NCI-H146 (cell line): ENCODE data around the gene EYA3.

Experiments used
- DNase-seq: peaks from one replicate; lab custom pipeline; 2025; lab: John Stamatoyannopoulos, UW

EYA3 gene

GRCh38 chr1:28112388-28113241, 24.2 kb upstream of the EYA3 start:
- DNase-seq, result no peak

GRCh38 chr1:28111157-28111556, 22.7 kb upstream of the EYA3 start:
- DNase-seq, result no peak

GRCh38 chr1:28110555-28110954, 22.1 kb upstream of the EYA3 start:
- DNase-seq, result no peak

GRCh38 chr1:28109639-28110038, 21.2 kb upstream of the EYA3 start:
- DNase-seq, result no peak

- no peak for DNase-seq
Observed at GRCh38 chr1:28108001-28108400, 19.6 kb upstream of the EYA3 start.

- DNase-seq, result no peak
Observed at GRCh38 chr1:28104866-28105467, 16.6 kb upstream of the EYA3 start.

GRCh38 chr1:28102189-28102588, 13.8 kb upstream of the EYA3 start:
- no peak for DNase-seq

- DNase-seq, result no peak
Observed at GRCh38 chr1:28099050-28099769, 10.8 kb upstream of the EYA3 start.

GRCh38 chr1:28097100-28097472, 8.7 kb upstream of the EYA3 start:
- no peak for DNase-seq

GRCh38 chr1:28096210-28097099, 8.0 kb upstream of the EYA3 start:
- no peak for DNase-seq

- DNase-seq, result peak; percentile 42
Observed at GRCh38 chr1:28091043-28091781, 2.8 kb upstream of the EYA3 start.

GRCh38 chr1:28087614-28088167, 719 bp downstream of the EYA3 start:
- DNase-seq, result peak; percentile 31

GRCh38 chr1:28086651-28087050, 1.8 kb downstream of the EYA3 start:
- DNase-seq, result no peak

- DNase-seq, result no peak
Observed at GRCh38 chr1:28085129-28085528, 3.3 kb downstream of the EYA3 start.

GRCh38 chr1:28083876-28084275, 4.5 kb downstream of the EYA3 start:
- DNase-seq, result no peak

- no peak for DNase-seq
Observed at GRCh38 chr1:28078680-28079626, 9.5 kb downstream of the EYA3 start.

- no peak for DNase-seq
Observed at GRCh38 chr1:28078262-28078661, 10.1 kb downstream of the EYA3 start.

GRCh38 chr1:28074892-28075511, 13.4 kb downstream of the EYA3 start:
- no peak for DNase-seq

GRCh38 chr1:28073867-28074266, 14.5 kb downstream of the EYA3 start:
- DNase-seq, result no peak
